Left lung (tissue), 10 donors: ENCODE measurements around the gene PLA2G4B. TPM values are rescaled to one million over a fixed set of nuclear protein-coding genes. Genes with fewer than 3 reads are reported as not detected.
A peak's percentile ranks its signal among the peaks of the same experiment; 100 is the strongest.

Experiments
- ATAC-seq: fragments of 200-7000 bp; cut with Tn5 transposase; one replicate; pipeline ENCODE4 v1.9.1; 2020; ENCODE audit warnings: moderate library complexity
- DNase-seq, 4 donors: peaks; one replicate each; pipeline ENCODE4 v3.0.0-alpha.2; 2013 to 2020
- H3K27ac ChIP-seq, 2 donors: fragments of 200-600 bp; sonication (generic) in 1 of 2; one replicate each; pipeline versions ENCODE4 v1.5.0 to v1.8.0; 2020 to 2021
- H3K27me3 ChIP-seq, 2 donors: fragments of 200-600 bp; sonication (generic) in 1 of 2; one replicate each; pipeline versions ENCODE4 v1.5.0 to v1.8.0; 2020 to 2021
- H3K36me3 ChIP-seq, 2 donors: fragments of 200-600 bp; sonication (generic) in 1 of 2; one replicate each; pipeline versions ENCODE4 v1.5.0 to v1.8.0; 2020 to 2021
- H3K4me1 ChIP-seq, 2 donors: fragments of 200-600 bp; one replicate each; pipeline ENCODE4 v1.8.0; 2021
- H3K4me3 ChIP-seq, 2 donors: fragments of 200-600 bp; sonication (generic) in 1 of 2; one replicate each; pipeline versions ENCODE4 v1.5.0 to v1.8.0; 2020 to 2021; ENCODE audit warnings: mild to moderate bottlenecking in 1 of 2
- H3K9me3 ChIP-seq, 2 donors: fragments of 200-600 bp; sonication (generic) in 1 of 2; one replicate each; pipeline versions ENCODE4 v1.5.0 to v1.8.0; 2020 to 2021
- intact Hi-C, 2 donors: fragments of 100-400 bp; cut with DNase I; formaldehyde crosslinking; loops; one replicate each; pipeline versions ENCODE4 v1.11.2 to v1.14.2; 2022
- polyA plus RNA-seq, 6 donors: library from polyadenylated mRNA; unstranded; fragments of 120-200 nt; gene quantifications; one replicate each; pipeline ENCODE4 v1.2.1, GENCODE V29; 2013; ENCODE audit not compliant: insufficient read length in 6 of 6
- total RNA-seq, 2 donors: library from RNA; stranded (reverse); fragmentation: NEBNext Ultra II Directional; extraction: Animal tissue kit (Norgen Biotek cat#: 25700); gene quantifications; one replicate each; pipeline ENCODE4 v1.2.1, GENCODE V29; 2021
- TF ChIP-seq, protein P1 (sequence below), 2 donors: fragments of 200-600 bp; sonication (generic) in 1 of 2; IDR thresholded peaks; one replicate each; pipeline versions ENCODE4 v1.5.0 to v1.8.0; 2021; ENCODE audit warnings: antibody characterized with exemption in 2 of 2
- donor health status: DM: no; HTN: yes; CAD: no.
- donor health status: DM: no; HTN: no; CAD: no.

PLA2G4B gene
- total and polyA plus RNA-seq, 8 donors: 9.2 to 23.1 (median 11.3) TPM

DNA sequence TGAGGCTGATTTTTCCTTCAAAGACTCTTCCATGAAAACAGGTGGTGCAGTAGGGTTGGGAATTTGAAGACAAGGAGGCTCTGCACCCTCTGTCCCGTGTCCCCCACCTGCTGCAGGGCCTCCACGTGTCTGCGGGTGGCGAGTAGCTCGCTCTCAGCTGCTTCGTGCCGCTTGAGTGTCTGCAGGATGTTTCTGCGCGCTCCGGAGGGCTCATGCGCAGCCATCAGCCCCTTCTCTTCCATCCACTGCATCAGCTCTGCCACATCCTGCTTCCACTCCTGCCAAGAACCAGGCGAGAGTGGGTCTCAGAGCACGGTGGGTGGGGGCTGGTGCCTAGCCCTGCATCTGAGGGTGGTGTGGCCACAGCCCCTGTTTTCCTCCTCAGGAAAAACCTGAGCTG, 37.4 kb downstream of the PLA2G4B start:
- H3K4me3 ChIP-seq: no peak overlapping the region
- H3K27me3 ChIP-seq: peaks cover 0 to 3% of the 10 kb centered on the region in 2 donors
- TF ChIP-seq, protein P1, sequence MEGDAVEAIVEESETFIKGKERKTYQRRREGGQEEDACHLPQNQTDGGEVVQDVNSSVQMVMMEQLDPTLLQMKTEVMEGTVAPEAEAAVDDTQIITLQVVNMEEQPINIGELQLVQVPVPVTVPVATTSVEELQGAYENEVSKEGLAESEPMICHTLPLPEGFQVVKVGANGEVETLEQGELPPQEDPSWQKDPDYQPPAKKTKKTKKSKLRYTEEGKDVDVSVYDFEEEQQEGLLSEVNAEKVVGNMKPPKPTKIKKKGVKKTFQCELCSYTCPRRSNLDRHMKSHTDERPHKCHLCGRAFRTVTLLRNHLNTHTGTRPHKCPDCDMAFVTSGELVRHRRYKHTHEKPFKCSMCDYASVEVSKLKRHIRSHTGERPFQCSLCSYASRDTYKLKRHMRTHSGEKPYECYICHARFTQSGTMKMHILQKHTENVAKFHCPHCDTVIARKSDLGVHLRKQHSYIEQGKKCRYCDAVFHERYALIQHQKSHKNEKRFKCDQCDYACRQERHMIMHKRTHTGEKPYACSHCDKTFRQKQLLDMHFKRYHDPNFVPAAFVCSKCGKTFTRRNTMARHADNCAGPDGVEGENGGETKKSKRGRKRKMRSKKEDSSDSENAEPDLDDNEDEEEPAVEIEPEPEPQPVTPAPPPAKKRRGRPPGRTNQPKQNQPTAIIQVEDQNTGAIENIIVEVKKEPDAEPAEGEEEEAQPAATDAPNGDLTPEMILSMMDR (IDR thresholded peaks at IDR 0.05): no peak
- no peaks in the 10 kb centered on the region for H3K36me3 ChIP-seq
- ATAC-seq (no peak), DNase-seq (no peak)
- intact Hi-C loops: no loop called here
- no peaks in the 10 kb centered on the region for H3K4me1 ChIP-seq
- H3K9me3 ChIP-seq: no peaks in the 10 kb centered on the region
- H3K27ac ChIP-seq: no peak overlapping the region

DNA sequence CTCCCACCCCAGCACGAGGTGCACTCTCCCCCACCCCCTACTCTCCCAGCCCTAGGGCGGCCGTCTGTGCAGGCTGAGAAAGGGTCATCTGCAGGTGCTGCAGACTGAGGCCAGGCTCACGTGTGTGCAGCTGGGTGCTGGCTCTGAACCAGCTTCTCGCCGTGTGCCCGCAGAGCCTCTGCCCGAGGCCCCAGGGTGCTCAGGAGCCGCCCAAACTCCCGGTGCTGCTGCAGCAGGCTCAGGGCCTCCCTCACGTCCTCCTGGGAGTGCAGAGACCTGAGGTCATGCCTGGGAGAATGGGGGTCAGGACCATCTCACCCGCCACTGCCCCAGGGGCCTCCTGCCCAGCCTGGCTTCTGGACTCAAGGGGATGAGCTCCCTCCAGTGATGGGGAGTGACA, 38.0 kb downstream of the PLA2G4B start:
- Histone ChIP-seq H3K36me3 (no peaks in the 10 kb centered on the region), H3K4me1 (peaks cover 2 to 4% of the 10 kb centered on the region in 2 donors), H3K27ac (no peak overlapping the region), H3K4me3 (no peak overlapping the region), H3K27me3 (peaks cover 0 to 10% of the 10 kb centered on the region in 2 donors), H3K9me3 (no peaks in the 10 kb centered on the region)
- TF ChIP-seq, protein P1 (IDR thresholded peaks at IDR 0.05): no peak
- ATAC-seq (no peak), DNase-seq (peak in 1 of 4 donors; percentile 46)
- intact Hi-C loops: no loop called here

GRCh38 chr15:41877631-41878354, 39.1 kb downstream of the PLA2G4B start:
- ATAC-seq (no peak), DNase-seq (peak in 1 of 4 donors; percentile 60)
- Histone ChIP-seq H3K36me3 (no peaks in the 10 kb centered on the region), H3K4me1 (peaks cover 9 to 15% of the 10 kb centered on the region in 2 donors), H3K4me3 (no peak overlapping the region), H3K27me3 (peaks cover 0 to 20% of the 10 kb centered on the region in 2 donors), H3K9me3 (no peaks in the 10 kb centered on the region), H3K27ac (no peak overlapping the region)
- intact Hi-C loops: no loop called here
- TF ChIP-seq, protein P1 (IDR thresholded peaks at IDR 0.05): no peak

- Histone ChIP-seq H3K27ac (no peak overlapping the region), H3K27me3 (peaks cover 0 to 20% of the 10 kb centered on the region in 2 donors), H3K4me1 (peaks cover 9 to 15% of the 10 kb centered on the region in 2 donors), H3K9me3 (no peaks in the 10 kb centered on the region), H3K36me3 (no peaks in the 10 kb centered on the region), H3K4me3 (no peak overlapping the region)
- peak in 1 of 4 donors; percentile 56 for DNase-seq
- intact Hi-C loops: no loop called here
- TF ChIP-seq, protein P1 (IDR thresholded peaks at IDR 0.05): no peak
- ATAC-seq: no peak
Measured at GRCh38 chr15:41878355-41878699, 39.7 kb downstream of the PLA2G4B start.

GRCh38 chr15:41879321-41879845, 40.7 kb downstream of the PLA2G4B start:
- peaks cover 9 to 15% of the 10 kb centered on the region in 2 donors for H3K4me1 ChIP-seq
- TF ChIP-seq, protein P1 (IDR thresholded peaks at IDR 0.05): no peak
- no peak overlapping the region for H3K27ac ChIP-seq
- intact Hi-C loops: no loop called here
- no peaks in the 10 kb centered on the region for H3K36me3 ChIP-seq
- ATAC-seq: no peak
- H3K4me3 ChIP-seq: no peak overlapping the region
- DNase-seq: peak in 1 of 4 donors; percentile 61
- no peaks in the 10 kb centered on the region for H3K9me3 ChIP-seq
- H3K27me3 ChIP-seq: peaks cover 0 to 20% of the 10 kb centered on the region in 2 donors
